NCI-H1417 (cell line): ENCODE measurements around the gene NDUFA8.
"Not testable (repeated sequence)": the region's sequence is repeated elsewhere in the genome, so short reads cannot be mapped to it uniquely, and the experiment has no call there.

ENCODE experiments used
- DNase-seq, 3 experiments: peaks; one replicate each; lab custom pipeline; 2025; lab: John Stamatoyannopoulos, UW

NDUFA8 gene

GRCh38 chr9:122121391-122121790 lies 38.2 kb downstream of the NDUFA8 start:
- no peak for DNase-seq

GRCh38 chr9:122120316-122121071 lies 39.1 kb downstream of the NDUFA8 start:
- DNase-seq = no peak

- no peak for DNase-seq
Observed at GRCh38 chr9:122119721-122120120, 39.9 kb downstream of the NDUFA8 start.

- no peak for DNase-seq
Observed at GRCh38 chr9:122119166-122119521, 40.4 kb downstream of the NDUFA8 start.

GRCh38 chr9:122118343-122119165 lies 41.0 kb downstream of the NDUFA8 start:
- DNase-seq = no peak

GRCh38 chr9:122117241-122117640 lies 42.3 kb downstream of the NDUFA8 start:
- DNase-seq = not testable (repeated sequence)

GRCh38 chr9:122116448-122117173 lies 43.0 kb downstream of the NDUFA8 start:
- DNase-seq = no peak

- DNase-seq = no peak
Observed at GRCh38 chr9:122116040-122116439, 43.5 kb downstream of the NDUFA8 start.

- peak in 1 of 3 experiments; percentile 17 for DNase-seq
Observed at GRCh38 chr9:122115176-122116035, 44.2 kb downstream of the NDUFA8 start.

GRCh38 chr9:122113574-122113973 lies 46.0 kb downstream of the NDUFA8 start:
- DNase-seq = no peak

GRCh38 chr9:122112238-122112637 lies 47.3 kb downstream of the NDUFA8 start:
- DNase-seq = no peak

- DNase-seq = no peak
Observed at GRCh38 chr9:122111413-122112085, 48.0 kb downstream of the NDUFA8 start.

- no peak for DNase-seq
Observed at GRCh38 chr9:122110100-122110833, 49.3 kb downstream of the NDUFA8 start.

GRCh38 chr9:122109035-122109813 lies 50.4 kb downstream of the NDUFA8 start:
- no peak for DNase-seq

GRCh38 chr9:122107291-122107805 lies 52.2 kb downstream of the NDUFA8 start:
- no peak for DNase-seq

- no peak for DNase-seq
Observed at GRCh38 chr9:122106576-122106975, 53.0 kb downstream of the NDUFA8 start.

GRCh38 chr9:122103985-122104384 lies 55.6 kb downstream of the NDUFA8 start:
- no peak for DNase-seq

GRCh38 chr9:122102156-122102555 lies 57.4 kb downstream of the NDUFA8 start:
- no peak for DNase-seq

- no peak for DNase-seq
Observed at GRCh38 chr9:122100756-122101155, 58.8 kb downstream of the NDUFA8 start.
